ENCODE measurements around the gene PIEZO2.

The PIEZO2 gene

DNA sequence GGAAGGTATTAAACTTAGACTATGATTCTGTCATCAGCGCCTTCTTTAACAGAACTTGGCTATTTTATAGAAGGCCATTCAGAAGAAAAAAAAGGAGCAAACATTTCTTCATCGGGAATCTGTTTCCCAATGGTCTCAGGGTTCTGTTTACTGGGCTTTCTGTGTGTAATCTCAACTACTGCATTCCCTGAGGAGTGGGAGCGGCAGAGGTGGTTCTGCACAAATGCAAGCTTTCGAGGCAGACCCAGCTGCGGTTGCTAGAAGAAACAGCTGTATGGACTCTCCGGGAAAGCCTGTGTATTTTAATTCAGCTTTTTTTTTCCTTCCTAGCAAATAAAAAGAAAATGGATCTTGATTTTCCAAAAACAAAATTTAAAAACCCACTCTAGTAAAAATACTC is 372.9 kb downstream of the PIEZO2 start:
- Histone ChIP-seq H3K9me3 (ENCODE audit: severe bottlenecking) (no peaks in the 10 kb centered on the region), H3K4me3 (ENCODE audit: severe bottlenecking) (no peak overlapping the region), H3K27me3 (ENCODE audit: insufficient read depth, poor library complexity, severe bottlenecking) (peaks cover 4% of the 10 kb centered on the region), H3K36me3 (ENCODE audit: low read depth) (no peaks in the 10 kb centered on the region), H3K27ac (ENCODE audit: poor library complexity, severe bottlenecking) (no peak overlapping the region), H3K4me1 (ENCODE audit: insufficient read depth, poor library complexity, severe bottlenecking) (no peaks in the 10 kb centered on the region)
- ATAC-seq (ENCODE audit: low read depth) (no peak), DNase-seq (ENCODE audit: low spot score) (no peak)
- TF ChIP-seq, protein P1, sequence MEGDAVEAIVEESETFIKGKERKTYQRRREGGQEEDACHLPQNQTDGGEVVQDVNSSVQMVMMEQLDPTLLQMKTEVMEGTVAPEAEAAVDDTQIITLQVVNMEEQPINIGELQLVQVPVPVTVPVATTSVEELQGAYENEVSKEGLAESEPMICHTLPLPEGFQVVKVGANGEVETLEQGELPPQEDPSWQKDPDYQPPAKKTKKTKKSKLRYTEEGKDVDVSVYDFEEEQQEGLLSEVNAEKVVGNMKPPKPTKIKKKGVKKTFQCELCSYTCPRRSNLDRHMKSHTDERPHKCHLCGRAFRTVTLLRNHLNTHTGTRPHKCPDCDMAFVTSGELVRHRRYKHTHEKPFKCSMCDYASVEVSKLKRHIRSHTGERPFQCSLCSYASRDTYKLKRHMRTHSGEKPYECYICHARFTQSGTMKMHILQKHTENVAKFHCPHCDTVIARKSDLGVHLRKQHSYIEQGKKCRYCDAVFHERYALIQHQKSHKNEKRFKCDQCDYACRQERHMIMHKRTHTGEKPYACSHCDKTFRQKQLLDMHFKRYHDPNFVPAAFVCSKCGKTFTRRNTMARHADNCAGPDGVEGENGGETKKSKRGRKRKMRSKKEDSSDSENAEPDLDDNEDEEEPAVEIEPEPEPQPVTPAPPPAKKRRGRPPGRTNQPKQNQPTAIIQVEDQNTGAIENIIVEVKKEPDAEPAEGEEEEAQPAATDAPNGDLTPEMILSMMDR (IDR thresholded peaks at IDR 0.05; ENCODE audit: poor library complexity, severe bottlenecking): no peak

DNA sequence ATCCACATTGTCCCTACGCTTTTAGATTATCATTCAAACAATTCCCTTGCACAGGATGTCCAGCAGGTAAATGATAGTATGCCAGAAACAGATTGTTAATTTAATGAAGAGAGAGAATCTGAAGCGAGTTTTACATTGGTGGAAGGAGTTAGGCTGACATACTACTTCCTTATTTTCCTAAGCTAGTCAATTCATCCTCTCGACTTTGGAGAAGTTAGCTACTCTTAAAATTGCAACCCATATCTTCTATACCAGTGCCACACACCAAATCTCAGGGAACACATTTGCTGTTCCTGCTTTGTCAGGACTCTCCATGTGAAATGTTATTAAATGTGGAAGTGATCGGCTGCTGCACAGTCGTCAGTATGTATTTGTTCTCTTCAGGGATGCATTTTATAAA is 374.3 kb downstream of the PIEZO2 start:
- H3K4me3 ChIP-seq (ENCODE audit: severe bottlenecking): no peak overlapping the region
- no peak overlapping the region for H3K27ac ChIP-seq (ENCODE audit: poor library complexity, severe bottlenecking)
- TF ChIP-seq, protein P1 (IDR thresholded peaks at IDR 0.05; ENCODE audit: poor library complexity, severe bottlenecking): no peak
- ATAC-seq (ENCODE audit: low read depth) (no peak), DNase-seq (ENCODE audit: low spot score) (no peak)
- H3K4me1 ChIP-seq (ENCODE audit: insufficient read depth, poor library complexity, severe bottlenecking): peaks cover 4% of the 10 kb centered on the region
- no peaks in the 10 kb centered on the region for H3K9me3 ChIP-seq (ENCODE audit: severe bottlenecking)
- peaks cover 4% of the 10 kb centered on the region for H3K27me3 ChIP-seq (ENCODE audit: insufficient read depth, poor library complexity, severe bottlenecking)
- H3K36me3 ChIP-seq (ENCODE audit: low read depth): no peaks in the 10 kb centered on the region

DNA sequence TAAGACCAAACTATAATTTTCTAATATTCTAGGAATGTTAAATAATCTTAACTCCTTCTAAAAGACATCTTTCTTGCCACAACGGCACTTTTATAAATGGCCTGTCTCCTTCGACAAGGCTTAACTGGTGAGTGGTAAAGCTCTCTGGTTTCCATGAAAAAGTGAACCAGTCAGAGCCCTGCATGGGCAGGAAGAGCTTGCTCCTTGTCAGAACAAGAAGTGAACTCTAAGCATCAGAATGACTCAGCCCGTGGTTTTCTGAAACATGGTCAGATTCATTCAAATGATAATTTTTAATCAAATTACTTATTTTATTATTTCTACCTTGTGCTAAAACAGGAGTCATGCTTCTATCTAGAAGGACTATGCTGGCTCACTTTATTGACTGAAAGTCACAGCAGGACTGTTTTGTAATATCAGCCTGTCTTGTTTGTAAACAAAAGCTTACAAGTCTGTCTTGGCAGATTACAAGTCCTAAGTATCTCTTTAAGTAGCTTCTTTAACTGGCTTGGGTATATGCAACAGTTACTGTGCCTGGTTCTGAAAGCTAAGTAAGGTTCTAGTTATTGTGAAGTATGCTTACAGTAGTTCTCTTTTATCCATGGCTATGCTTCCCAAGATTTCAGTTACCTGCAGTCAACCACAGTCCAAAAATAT is 378.2 kb downstream of the PIEZO2 start:
- Histone ChIP-seq H3K27me3 (ENCODE audit: insufficient read depth, poor library complexity, severe bottlenecking) (no peaks in the 10 kb centered on the region), H3K9me3 (ENCODE audit: severe bottlenecking) (no peaks in the 10 kb centered on the region), H3K4me1 (ENCODE audit: insufficient read depth, poor library complexity, severe bottlenecking) (peaks cover 4% of the 10 kb centered on the region), H3K36me3 (ENCODE audit: low read depth) (no peaks in the 10 kb centered on the region), H3K27ac (ENCODE audit: poor library complexity, severe bottlenecking) (no peak overlapping the region), H3K4me3 (ENCODE audit: severe bottlenecking) (no peak overlapping the region)
- DNase-seq (ENCODE audit: low spot score) (no peak), ATAC-seq (ENCODE audit: low read depth) (peak; percentile 70; the same call in 2 of the 3 replicates)
- TF ChIP-seq, protein P1 (IDR thresholded peaks at IDR 0.05; ENCODE audit: poor library complexity, severe bottlenecking): no peak

DNA sequence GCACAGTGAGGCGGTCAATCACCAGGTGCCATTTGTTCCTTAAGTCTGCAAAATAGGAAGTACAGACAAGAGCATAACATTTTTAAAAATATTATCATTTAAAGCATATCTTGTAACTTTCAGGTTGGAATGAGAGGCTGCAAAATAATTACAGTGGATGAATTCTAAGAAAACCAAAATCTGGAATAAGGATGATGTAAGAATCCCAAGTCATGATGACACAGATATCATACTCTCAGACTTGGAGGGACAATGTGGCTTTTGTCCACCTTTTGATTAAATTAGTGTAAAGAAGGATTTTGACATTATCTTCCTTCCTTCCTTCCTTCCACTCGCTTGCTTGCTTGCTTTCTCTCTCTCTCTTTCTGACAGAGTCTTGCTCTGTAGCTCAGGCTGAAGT is 379.1 kb downstream of the PIEZO2 start:
- H3K27ac ChIP-seq (ENCODE audit: poor library complexity, severe bottlenecking): no peak overlapping the region
- H3K27me3 ChIP-seq (ENCODE audit: insufficient read depth, poor library complexity, severe bottlenecking): no peaks in the 10 kb centered on the region
- no peak overlapping the region for H3K4me3 ChIP-seq (ENCODE audit: severe bottlenecking)
- H3K9me3 ChIP-seq (ENCODE audit: severe bottlenecking): no peaks in the 10 kb centered on the region
- TF ChIP-seq, protein P1 (IDR thresholded peaks at IDR 0.05; ENCODE audit: poor library complexity, severe bottlenecking): no peak
- no peak for DNase-seq (ENCODE audit: low spot score)
- H3K36me3 ChIP-seq (ENCODE audit: low read depth): no peaks in the 10 kb centered on the region
- peaks cover 4% of the 10 kb centered on the region for H3K4me1 ChIP-seq (ENCODE audit: insufficient read depth, poor library complexity, severe bottlenecking)
- ATAC-seq (ENCODE audit: low read depth): no peak

DNA sequence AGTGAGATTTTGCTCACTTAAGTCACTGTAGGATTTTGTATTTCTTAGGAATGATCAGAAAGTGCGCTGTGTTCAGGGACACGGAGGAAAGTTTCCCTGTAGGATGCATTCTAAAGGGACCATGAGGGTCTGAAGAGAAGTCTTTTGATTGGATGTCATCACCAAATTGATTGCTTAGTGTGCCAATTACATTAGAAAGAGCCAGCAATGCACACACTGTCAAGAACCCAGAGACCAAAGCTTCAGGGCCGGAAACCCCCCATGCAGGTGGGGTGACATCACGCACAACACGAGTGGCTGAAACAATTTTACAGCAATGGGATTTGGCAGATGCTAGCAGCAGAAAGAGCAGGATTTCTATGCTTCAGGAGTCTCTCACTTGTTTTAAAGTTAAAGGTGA is 381.1 kb downstream of the PIEZO2 start:
- TF ChIP-seq, protein P1 (IDR thresholded peaks at IDR 0.05; ENCODE audit: poor library complexity, severe bottlenecking): no peak
- no peaks in the 10 kb centered on the region for H3K36me3 ChIP-seq (ENCODE audit: low read depth)
- ATAC-seq (ENCODE audit: low read depth): no peak
- H3K4me1 ChIP-seq (ENCODE audit: insufficient read depth, poor library complexity, severe bottlenecking): peaks cover 4% of the 10 kb centered on the region
- DNase-seq (ENCODE audit: low spot score): no peak
- H3K27me3 ChIP-seq (ENCODE audit: insufficient read depth, poor library complexity, severe bottlenecking): no peaks in the 10 kb centered on the region
- no peak overlapping the region for H3K4me3 ChIP-seq (ENCODE audit: severe bottlenecking)
- H3K27ac ChIP-seq (ENCODE audit: poor library complexity, severe bottlenecking): no peak overlapping the region
- no peaks in the 10 kb centered on the region for H3K9me3 ChIP-seq (ENCODE audit: severe bottlenecking)

Data from RWPE2 (cell line).